IMR-90 (cell line): ENCODE data around the gene GRSF1. TPM values are rescaled to one million over a fixed set of nuclear protein-coding genes. Genes with fewer than 3 reads are reported as not detected.

Experiments used
- ATAC-seq: fragments of 200-7000 bp; cut with Tn5 transposase; 2 replicates; pipeline ENCODE4 v1.9.1; 2020; ENCODE audit warnings: low read depth, mild to moderate bottlenecking, moderate library complexity
- BruUV-seq: library from RNA; stranded (reverse); fragments of 400-500 nt; replicated peaks from 2 replicates; lab custom pipeline; 2021; lab: Mats Ljungman, UMichigan
- CTCF ChIA-PET: fragments of 300-600 bp; formaldehyde crosslinking; extraction: SDS; loops from one replicate; lab custom pipeline; 2021; ENCODE audit warnings: antibody characterized with exemption; lab: Yijun Ruan, JAX
- POLR2A ChIA-PET: fragments of 300-600 bp; sonication (Branson Sonifier 250); formaldehyde crosslinking; loops from one replicate; lab custom pipeline; 2022; ENCODE audit warnings: antibody characterized with exemption; ENCODE audit not compliant: unreplicated experiment; lab: Charles Lee
- DNase-seq: peaks from one replicate; pipeline ENCODE4 v3.0.0; 2013
- H2AFZ ChIP-seq: replicated peaks from 2 replicates; pipeline ENCODE3; 2013; ENCODE audit warnings: low read length, mild to moderate bottlenecking; ENCODE audit not compliant: poor library complexity
- H2AK5ac ChIP-seq: 2 replicates; pipeline ENCODE4 v1.6.1; 2013; ENCODE audit warnings: low read depth, low read length, inconsistent platforms
- H2AK9ac ChIP-seq: replicated peaks from 2 replicates; pipeline ENCODE3; 2013; ENCODE audit warnings: mild to moderate bottlenecking, low read depth, low read length, moderate library complexity; ENCODE audit not compliant: poor library complexity
- H2BK120ac ChIP-seq: 2 replicates; pipeline ENCODE4 v1.6.1; 2013; ENCODE audit warnings: low read depth, low read length, inconsistent platforms
- H2BK15ac ChIP-seq: 3 replicates; pipeline ENCODE4 v1.6.1; 2013; ENCODE audit warnings: low read depth, low read length, inconsistent platforms
- H2BK20ac ChIP-seq: 2 replicates; pipeline ENCODE4 v1.6.1; 2013; ENCODE audit warnings: low read depth, mild to moderate bottlenecking, inconsistent platforms, low read length, moderate library complexity
- H2BK5ac ChIP-seq: 2 replicates; pipeline ENCODE4 v1.6.1; 2013; ENCODE audit warnings: mild to moderate bottlenecking, low read depth, low read length, inconsistent platforms; ENCODE audit not compliant: poor library complexity, severe bottlenecking
- H3K14ac ChIP-seq: replicated peaks from 2 replicates; pipeline ENCODE4 v1.6.1; 2013; ENCODE audit warnings: low read depth, low read length, inconsistent platforms
- H3K18ac ChIP-seq: 2 replicates; pipeline ENCODE4 v1.6.1; 2013; ENCODE audit warnings: low read depth, low read length, control low read depth
- H3K23ac ChIP-seq: 2 replicates; pipeline ENCODE4 v1.6.1; 2013; ENCODE audit warnings: low read depth, low read length, inconsistent platforms
- H3K27ac ChIP-seq: 2 replicates; pipeline ENCODE4 v1.5.1; 2013; ENCODE audit warnings: mild to moderate bottlenecking, control low read depth, low read length; ENCODE audit not compliant: insufficient read depth
- H3K27me3 ChIP-seq: 2 replicates; pipeline ENCODE4 v1.6.1; 2013; ENCODE audit warnings: low read length; ENCODE audit not compliant: control insufficient read depth, insufficient read depth
- H3K36me3 ChIP-seq: 2 replicates; pipeline ENCODE4 v1.6.1; 2013; ENCODE audit warnings: low read length, mixed read lengths; ENCODE audit not compliant: control insufficient read depth, insufficient read depth
- H3K4ac ChIP-seq: 2 replicates; pipeline ENCODE4 v1.6.1; 2013; ENCODE audit warnings: low read depth, low read length, inconsistent platforms
- H3K4me1 ChIP-seq: 2 replicates; pipeline ENCODE4 v1.6.1; 2013; ENCODE audit warnings: low read length, mixed read lengths; ENCODE audit not compliant: control insufficient read depth, insufficient read depth
- H3K4me2 ChIP-seq: 2 replicates; pipeline ENCODE4 v1.6.1; 2013; ENCODE audit warnings: low read depth, mild to moderate bottlenecking, control low read depth, low read length, moderate library complexity
- H3K4me3 ChIP-seq: 2 replicates; pipeline ENCODE4 v1.5.1; 2013; ENCODE audit warnings: low read depth, mild to moderate bottlenecking, control low read depth, low read length, moderate library complexity; ENCODE audit not compliant: insufficient read depth
- H3K56ac ChIP-seq: 2 replicates; pipeline ENCODE4 v1.6.1; 2013; ENCODE audit warnings: low read length, inconsistent platforms; ENCODE audit not compliant: insufficient read depth; ENCODE audit errors: extremely low read depth
- H3K79me1 ChIP-seq, 2 experiments: 2 replicates each; pipeline ENCODE4 v1.6.1; 2013; ENCODE audit warnings: low read length in 2 of 2, inconsistent platforms in 1 of 2, low read depth in 1 of 2
- H3K9ac ChIP-seq: 2 replicates; pipeline ENCODE4 v1.6.1; 2013; ENCODE audit warnings: low read depth, low read length, control low read depth
- H3K9me1 ChIP-seq: 2 replicates; pipeline ENCODE4 v1.6.1; 2013; ENCODE audit warnings: low read length, inconsistent platforms; ENCODE audit not compliant: insufficient read depth
- H3K9me3 ChIP-seq: 2 replicates; pipeline ENCODE4 v1.6.1; 2013; ENCODE audit warnings: low read length; ENCODE audit not compliant: control insufficient read depth, insufficient read depth
- H4K20me1 ChIP-seq: 2 replicates; pipeline ENCODE4 v1.6.1; 2013; ENCODE audit warnings: low read length, inconsistent platforms; ENCODE audit not compliant: insufficient read depth
- H4K5ac ChIP-seq: 2 replicates; pipeline ENCODE4 v1.6.1; 2013; ENCODE audit warnings: mild to moderate bottlenecking, low read depth, low read length, control low read depth
- H4K8ac ChIP-seq, 2 experiments: 2 replicates each; pipeline ENCODE4 v1.6.1; 2013; ENCODE audit warnings: low read depth in 2 of 2, low read length in 2 of 2, control low read depth in 1 of 2, inconsistent platforms in 1 of 2
- H4K91ac ChIP-seq: 2 replicates; pipeline ENCODE4 v1.6.1; 2013; ENCODE audit warnings: low read depth, low read length, inconsistent platforms; ENCODE audit not compliant: insufficient read depth
- BHLHE40 ChIP-seq: fragments of 150-350 bp; IDR thresholded peaks from 2 replicates; pipeline ENCODE4 v1.6.1; 2016; ENCODE audit warnings: mild to moderate bottlenecking, low read depth, low read length
- CEBPB ChIP-seq: IDR thresholded peaks from 2 replicates; pipeline ENCODE4 v1.6.1; 2012; ENCODE audit warnings: low read depth, low read length, improper control_type of control experiment
- CHD1 ChIP-seq: IDR thresholded peaks from 2 replicates; pipeline ENCODE4 v1.6.1; 2012; ENCODE audit warnings: low read depth, low read length, improper control_type of control experiment
- CTCF ChIP-seq: conservative IDR thresholded peaks from 2 replicates; pipeline ENCODE4 v1.5.1; 2012; ENCODE audit warnings: mild to moderate bottlenecking, low read depth, low read length, improper control_type of control experiment
- FOS ChIP-seq: fragments of 150-350 bp; IDR thresholded peaks from 2 replicates; pipeline ENCODE4 v1.6.1; 2016; ENCODE audit warnings: low read depth, low read length
- MAFK ChIP-seq: IDR thresholded peaks from 2 replicates; pipeline ENCODE4 v1.6.1; 2012; ENCODE audit warnings: low read depth, low read length, improper control_type of control experiment
- MAZ ChIP-seq: IDR thresholded peaks from 2 replicates; pipeline ENCODE4 v1.6.1; 2012; ENCODE audit warnings: low read depth, mild to moderate bottlenecking, low read length, improper control_type of control experiment, moderate library complexity, borderline replicate concordance
- MXI1 ChIP-seq: IDR thresholded peaks from 2 replicates; pipeline ENCODE4 v1.6.1; 2012; ENCODE audit warnings: low read depth, mild to moderate bottlenecking, low read length, moderate library complexity, borderline replicate concordance
- NFE2L2 ChIP-seq: fragments of 150-350 bp; IDR thresholded peaks from 2 replicates; pipeline ENCODE4 v1.6.1; 2016; ENCODE audit warnings: low read depth, mild to moderate bottlenecking, low read length
- POLR2A ChIP-seq: IDR thresholded peaks from 2 replicates; pipeline ENCODE4 v1.6.1; 2012; ENCODE audit warnings: mild to moderate bottlenecking, low read depth, low read length
- RAD21 ChIP-seq: IDR thresholded peaks from 2 replicates; pipeline ENCODE4 v1.6.1; 2012; ENCODE audit warnings: low read length, improper control_type of control experiment
- RCOR1 ChIP-seq: IDR thresholded peaks from 2 replicates; pipeline ENCODE4 v1.6.1; 2012; ENCODE audit warnings: mild to moderate bottlenecking, low read length, improper control_type of control experiment; ENCODE audit not compliant: insufficient replicate concordance
- RFX5 ChIP-seq: IDR thresholded peaks from 2 replicates; pipeline ENCODE4 v1.8.0; 2012; ENCODE audit warnings: low read depth, mild to moderate bottlenecking, low read length, moderate library complexity
- SMC3 ChIP-seq: fragments of 150-350 bp; IDR thresholded peaks from 2 replicates; pipeline ENCODE4 v1.6.1; 2016; ENCODE audit warnings: low read depth, mild to moderate bottlenecking, antibody characterized with exemption, low read length, moderate library complexity
- USF2 ChIP-seq: fragments of 150-350 bp; IDR thresholded peaks from 2 replicates; pipeline ENCODE4 v1.6.1; 2017; ENCODE audit warnings: mild to moderate bottlenecking, antibody characterized with exemption, low read length, low read depth
- WGBS, 2 experiments: methylation state at CpG; one replicate each; pipeline versions ENCODE4 v1.1.5 to v1.1.7; 2013; ENCODE audit warnings: missing lambda C conversion rate in 2 of 2; ENCODE audit not compliant: insufficient read length in 1 of 2; ENCODE audit errors: extremely low coverage in 2 of 2; 5-methylcytosine and 5-hydroxymethylcytosine counted together
- dilution Hi-C: fragments of 300-500 bp; cut with HindIII; formaldehyde crosslinking; loops from one replicate; pipeline ENCODE4 v1.14.3; 2018; ENCODE audit warnings: low sequenced_read_pairs; ENCODE audit not compliant: unreplicated experiment
- in situ Hi-C: fragments of 300-500 bp; cut with MboI; formaldehyde crosslinking; loops from 3 replicates; pipeline ENCODE4 v1.14.3; 2019; ENCODE audit warnings: low sequenced_read_pairs, inconsistent platforms, mixed read lengths
- intact Hi-C: fragments of 100-400 bp; cut with micrococcal nuclease; formaldehyde crosslinking; loops from 2 replicates; pipeline ENCODE4 v1.10.0; 2022
- polyA plus RNA-seq, 3 experiments: library from polyadenylated mRNA; depleted of rRNA; stranded (reverse); fragments of >200 nt; gene quantifications; 2 replicates each; pipeline ENCODE4 v1.2.3, GENCODE V29; 2012; ENCODE audit warnings: low replicate concordance in 1 of 3
- total RNA-seq: library from RNA; depleted of rRNA; stranded (reverse); fragments of >200 nt; gene quantifications from 2 replicates; pipeline ENCODE4 v1.2.3, GENCODE V29; 2012

The GRSF1 gene
- total and polyA plus RNA-seq, 2 of the 4 experiments (the other 2 are of a cell fraction): 67.7 to 71.5 TPM

GRCh38 chr4:70802928-70803580, 36.6 kb downstream of the GRSF1 start:
- no peak overlapping the region for H3K14ac ChIP-seq
- H2AK9ac ChIP-seq: no peak overlapping the region
- ChIA-PET CTCF (no interaction called here), POLR2A (no interaction called here)
- H3K23ac ChIP-seq: no peak overlapping the region
- H2AK5ac ChIP-seq: no peak overlapping the region
- intact Hi-C loops (no loop called here), in situ Hi-C loops (no loop called here), dilution Hi-C loops (no loop called here)
- no peak overlapping the region for H4K8ac ChIP-seq
- no peak overlapping the region for H4K5ac ChIP-seq
- H3K4me3 ChIP-seq: no peak overlapping the region
- DNase-seq: peak; percentile 15
- no peak overlapping the region for H2AFZ ChIP-seq
- H3K56ac ChIP-seq: no peak overlapping the region
- no peak overlapping the region for H3K27ac ChIP-seq
- H2BK5ac ChIP-seq: no peak overlapping the region
- H3K79me1 ChIP-seq: peaks cover 0 to 6% of the 10 kb centered on the region in 2 experiments; a peak in 2 of 4 replicates
- no peaks in the 10 kb centered on the region for H3K4me1 ChIP-seq
- no peak overlapping the region for H4K91ac ChIP-seq
- H3K27me3 ChIP-seq: no peaks in the 10 kb centered on the region
- no peak overlapping the region for H2BK20ac ChIP-seq
- no peak overlapping the region for H3K18ac ChIP-seq
- H4K20me1 ChIP-seq: no peaks in the 10 kb centered on the region
- H2BK15ac ChIP-seq: no peak overlapping the region
- H2BK120ac ChIP-seq: no peak overlapping the region
- no peak for ATAC-seq
- no peak overlapping the region for H3K4ac ChIP-seq
- BruUV-seq: no TSS peak
- TF ChIP-seq FOS (no peak), MAZ (no peak), RFX5 (no peak), SMC3 (no peak), RCOR1 (no peak), NFE2L2 (no peak), CTCF (no peak), RAD21 (no peak), BHLHE40 (no peak), CEBPB (no peak), CHD1 (no peak), POLR2A (no peak), MXI1 (no peak), MAFK (no peak), USF2 (no peak)
- no peaks in the 10 kb centered on the region for H3K9me3 ChIP-seq
- no peak overlapping the region for H3K9ac ChIP-seq
- peaks cover 25% of the 10 kb centered on the region for H3K36me3 ChIP-seq
- peaks cover 3% of the 10 kb centered on the region; the same call in 1 of the 2 replicates for H3K9me1 ChIP-seq
- 89% methylated on average over 3 of the region's 5 CpGs; no CpG with 5 or more reads in 1 of the 2 experiments for WGBS, 2 experiments
- no peak overlapping the region for H3K4me2 ChIP-seq
